Endothelial cell of umbilical vein (primary cell): ENCODE results near the gene NF1. TPM values are rescaled to one million over a fixed set of nuclear protein-coding genes. Genes with fewer than 3 reads are reported as not detected.

Experiments used
- BruUV-seq: library from RNA; stranded (reverse); fragments of 400-500 nt; replicated peaks from 2 replicates; lab custom pipeline; 2021; lab: Mats Ljungman, UMichigan
- CTCF ChIA-PET: fragments of 300-600, 350-600 bp; sonication (Branson Sonifier 250); formaldehyde crosslinking; loops from one replicate; lab custom pipeline; 2021; ENCODE audit warnings: antibody characterized with exemption, inconsistent platforms; lab: Charles Lee
- POLR2A ChIA-PET: fragments of 300-600, 350-600 bp; sonication (Branson Sonifier 250); formaldehyde crosslinking; loops from one replicate; lab custom pipeline; 2021; ENCODE audit warnings: antibody characterized with exemption, inconsistent platforms; lab: Charles Lee
- DNase-seq: peaks from one replicate; pipeline ENCODE4 v3.0.0-alpha.2; 2011; ENCODE audit warnings: low read depth, low spot score
- FAIRE-seq: peaks from 2 replicates; lab custom pipeline; 2011; peaks lifted over from hg19 to GRCh38; lab: Jason Lieb, UNC
- H2AFZ ChIP-seq: 2 replicates; pipeline ENCODE4 v1.6.0; 2012; ENCODE audit warnings: low read depth, low read length, control low read depth, inconsistent platforms
- H3K27ac ChIP-seq: 2 replicates; pipeline ENCODE4 v1.5.1; 2011; ENCODE audit warnings: low read depth, mild to moderate bottlenecking, control low read depth, low read length, moderate library complexity; ENCODE audit not compliant: insufficient read depth
- H3K27me3 ChIP-seq, 2 experiments: 2 replicates each; pipeline versions ENCODE4 v1.6.0 to v1.6.1; 2011; ENCODE audit warnings: low read length in 2 of 2, mixed read lengths in 1 of 2; ENCODE audit not compliant: control insufficient read depth in 2 of 2, insufficient read depth in 2 of 2
- H3K36me3 ChIP-seq, 2 experiments: 2 replicates in 1 of 2; 3 replicates in 1 of 2; pipeline ENCODE4 v1.5.1; 2011; ENCODE audit warnings: low read length in 2 of 2, mild to moderate bottlenecking in 1 of 2, moderate library complexity in 1 of 2; ENCODE audit not compliant: control insufficient read depth in 2 of 2, insufficient read depth in 2 of 2; ENCODE audit errors: extremely low read depth in 1 of 2
- H3K4me1 ChIP-seq: 3 replicates; pipeline ENCODE4 v1.5.1; 2011; ENCODE audit warnings: mild to moderate bottlenecking, low read length; ENCODE audit not compliant: control insufficient read depth, insufficient read depth; ENCODE audit errors: extremely low read depth
- H3K4me2 ChIP-seq: 2 replicates; pipeline ENCODE4 v1.6.1; 2011; ENCODE audit warnings: low read length, control low read depth, mixed read lengths; ENCODE audit not compliant: insufficient read depth
- H3K4me3 ChIP-seq, 3 experiments: fragments of 200-600 bp in 1 of 3; sonication (generic), shearing (Covaris generic) in 1 of 3; replicated peaks in 1 of 3; 2 replicates each; pipeline ENCODE4 v1.5.1; 2011 to 2016; ENCODE audit warnings: control low read depth in 3 of 3, low read length in 3 of 3, mild to moderate bottlenecking in 2 of 3, inconsistent platforms in 1 of 3, low read depth in 1 of 3, moderate library complexity in 1 of 3; ENCODE audit not compliant: insufficient read depth in 1 of 3
- H3K79me2 ChIP-seq: 2 replicates; pipeline ENCODE4 v1.6.0; 2012; ENCODE audit warnings: low read length, inconsistent platforms; ENCODE audit not compliant: control insufficient read depth, insufficient read depth
- H3K9ac ChIP-seq: replicated peaks from 2 replicates; pipeline ENCODE3; 2011; ENCODE audit warnings: low read length, control low read depth; ENCODE audit not compliant: insufficient read depth; ENCODE audit errors: extremely low read depth
- H3K9me1 ChIP-seq: replicated peaks from 3 replicates; pipeline ENCODE4 v1.6.0; 2011; ENCODE audit warnings: mild to moderate bottlenecking, low read length; ENCODE audit not compliant: control insufficient read depth, insufficient read depth; ENCODE audit errors: extremely low read depth
- H3K9me3 ChIP-seq: replicated peaks from 2 replicates; pipeline ENCODE4 v1.5.1; 2012; ENCODE audit warnings: low read length, inconsistent platforms; ENCODE audit not compliant: control insufficient read depth, insufficient read depth
- H4K20me1 ChIP-seq: replicated peaks from 2 replicates; pipeline ENCODE3; 2011; ENCODE audit warnings: mild to moderate bottlenecking, low read length; ENCODE audit not compliant: control insufficient read depth, insufficient read depth; ENCODE audit errors: extremely low read depth
- EZH2 ChIP-seq: IDR thresholded peaks from 2 replicates; pipeline ENCODE4 v1.6.1; 2012; ENCODE audit warnings: borderline replicate concordance, low read depth, mild to moderate bottlenecking, moderate library complexity, low read length, inconsistent platforms; ENCODE audit not compliant: severe bottlenecking
- FOS ChIP-seq: IDR thresholded peaks from 2 replicates; pipeline ENCODE4 v1.6.1; 2011; ENCODE audit warnings: mild to moderate bottlenecking, low read length, moderate library complexity, borderline replicate concordance; ENCODE audit not compliant: insufficient read depth
- GATA2 ChIP-seq: IDR thresholded peaks from 2 replicates; pipeline ENCODE4 v1.7.0; 2011; ENCODE audit warnings: low read depth, mild to moderate bottlenecking, moderate library complexity, mixed read lengths, low read length; ENCODE audit not compliant: insufficient read length, insufficient read depth
- JUN ChIP-seq: IDR thresholded peaks from 2 replicates; pipeline ENCODE4 v1.6.1; 2011; ENCODE audit warnings: borderline replicate concordance, low read depth; ENCODE audit not compliant: insufficient read length, insufficient read depth
- MAX ChIP-seq: IDR thresholded peaks from 2 replicates; pipeline ENCODE4 v1.6.1; 2011; ENCODE audit not compliant: insufficient read depth, insufficient read length
- MYC ChIP-seq: IDR thresholded peaks from one replicate; pipeline ENCODE4 v1.6.1; 2011; ENCODE audit warnings: mild to moderate bottlenecking, low read depth, low read length
- POLR2A ChIP-seq: IDR thresholded peaks from 2 replicates; pipeline ENCODE4 v1.6.1; 2012; ENCODE audit warnings: low read depth, mild to moderate bottlenecking, control low read depth, low read length
- POLR2AphosphoS5 ChIP-seq: IDR thresholded peaks from 2 replicates; pipeline ENCODE4 v1.6.1; 2012; ENCODE audit warnings: low read depth, mild to moderate bottlenecking, control low read depth, low read length, moderate library complexity; ENCODE audit not compliant: insufficient read depth
- dilution Hi-C: fragments of 300-500 bp; cut with MboI; formaldehyde crosslinking; loops from one replicate; pipeline ENCODE4 v1.15.0; 2019; ENCODE audit warnings: low sequenced_read_pairs; ENCODE audit not compliant: extremely low pct_ligation_motif_present
- intact Hi-C: fragments of 100-400 bp; cut with micrococcal nuclease; formaldehyde crosslinking; loops from one replicate; pipeline ENCODE4 v1.10.0; 2022
- polyA plus RNA-seq, 4 experiments: library from polyadenylated mRNA; depleted of rRNA in 3 of 4; stranded (reverse) in 3 of 4; unstranded in 1 of 4; fragments of >200 nt; gene quantifications; 2 replicates each; pipeline versions ENCODE4 v1.2.1 to v1.2.3, GENCODE V29; 2011 to 2012; ENCODE audit warnings: missing spikeins in 1 of 4
- total RNA-seq: library from RNA; stranded (reverse); gene quantifications from 2 replicates; pipeline ENCODE4 v1.2.3, GENCODE V29; 2021
- TF ChIP-seq, protein P1 (sequence below), 2 donors: IDR thresholded peaks; 1 replicate in 1 of 2; 2 replicates in 1 of 2; pipeline ENCODE4 v1.5.1; 2011; ENCODE audit warnings: low read length in 2 of 2, mild to moderate bottlenecking in 2 of 2, moderate library complexity in 2 of 2, control low read depth in 1 of 2, inconsistent platforms in 1 of 2, low read depth in 1 of 2; ENCODE audit not compliant: insufficient read depth in 1 of 2; ENCODE audit errors: extremely low read depth in 1 of 2

Gene NF1
- total and polyA plus RNA-seq, 2 donors (not counting 3 experiments of a cell fraction or from before 2014, with no cell fraction given): 13.7 to 42.4 TPM

DNA sequence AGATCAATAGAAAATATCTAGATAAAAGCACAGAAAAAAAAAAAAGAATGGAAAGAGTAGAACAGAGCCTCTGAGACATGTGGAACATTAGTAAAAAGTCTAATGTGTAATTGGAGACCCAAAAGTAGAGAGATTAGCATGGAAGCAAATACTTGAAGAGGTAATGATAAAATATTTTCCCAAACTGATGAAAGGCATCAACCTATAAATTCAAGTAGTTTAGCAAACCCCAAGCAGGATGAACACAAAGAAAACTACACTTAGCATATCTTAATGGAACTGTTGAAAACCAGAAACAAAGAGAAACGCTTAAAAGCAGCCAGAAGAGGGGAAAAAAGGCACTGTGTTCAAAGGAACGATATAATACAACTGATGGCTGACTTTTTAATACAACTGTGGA is 16.4 kb downstream of the NF1 start:
- POLR2A ChIA-PET: no interaction called here
- no peak overlapping the region for H3K9ac ChIP-seq
- no peaks in the 10 kb centered on the region for H3K9me1 ChIP-seq
- FAIRE-seq (no peak), DNase-seq (no peak)
- H3K27me3 ChIP-seq: no peaks in the 10 kb centered on the region
- dilution Hi-C loops: no loop called here
- H4K20me1 ChIP-seq: peaks cover 4% of the 10 kb centered on the region
- no peaks in the 10 kb centered on the region for H3K36me3 ChIP-seq
- H3K79me2 ChIP-seq: peaks cover 37% of the 10 kb centered on the region
- no peak overlapping the region for H3K4me2 ChIP-seq
- H3K9me3 ChIP-seq: no peaks in the 10 kb centered on the region
- H3K4me3 ChIP-seq: no peak overlapping the region
- TF ChIP-seq JUN (no peak), MAX (no peak), GATA2 (no peak), POLR2A (no peak), FOS (no peak), POLR2AphosphoS5 (no peak), MYC (no peak), EZH2 (no peak)
- TF ChIP-seq, protein P1, sequence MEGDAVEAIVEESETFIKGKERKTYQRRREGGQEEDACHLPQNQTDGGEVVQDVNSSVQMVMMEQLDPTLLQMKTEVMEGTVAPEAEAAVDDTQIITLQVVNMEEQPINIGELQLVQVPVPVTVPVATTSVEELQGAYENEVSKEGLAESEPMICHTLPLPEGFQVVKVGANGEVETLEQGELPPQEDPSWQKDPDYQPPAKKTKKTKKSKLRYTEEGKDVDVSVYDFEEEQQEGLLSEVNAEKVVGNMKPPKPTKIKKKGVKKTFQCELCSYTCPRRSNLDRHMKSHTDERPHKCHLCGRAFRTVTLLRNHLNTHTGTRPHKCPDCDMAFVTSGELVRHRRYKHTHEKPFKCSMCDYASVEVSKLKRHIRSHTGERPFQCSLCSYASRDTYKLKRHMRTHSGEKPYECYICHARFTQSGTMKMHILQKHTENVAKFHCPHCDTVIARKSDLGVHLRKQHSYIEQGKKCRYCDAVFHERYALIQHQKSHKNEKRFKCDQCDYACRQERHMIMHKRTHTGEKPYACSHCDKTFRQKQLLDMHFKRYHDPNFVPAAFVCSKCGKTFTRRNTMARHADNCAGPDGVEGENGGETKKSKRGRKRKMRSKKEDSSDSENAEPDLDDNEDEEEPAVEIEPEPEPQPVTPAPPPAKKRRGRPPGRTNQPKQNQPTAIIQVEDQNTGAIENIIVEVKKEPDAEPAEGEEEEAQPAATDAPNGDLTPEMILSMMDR (IDR thresholded peaks at IDR 0.05; ENCODE audit: extremely low read depth in 1 of 2, insufficient read depth in 1 of 2, low read depth in 1 of 2, low read length in 2 of 2): no peak
- CTCF ChIA-PET: interaction anchor here (1.0 kb wide), 1 partner anchor 9 kb away, joined by 3 read pairs; no protein-coding TSS in a partner anchor
- H2AFZ ChIP-seq: no peak overlapping the region
- H3K4me1 ChIP-seq: peaks cover 5% of the 10 kb centered on the region
- no TSS peak for BruUV-seq
- intact Hi-C loops: no loop called here
- H3K27ac ChIP-seq: no peak overlapping the region
